Measurements from ENCODE around the gene UBE2E3. TPM values are rescaled to one million over a fixed set of nuclear protein-coding genes. Genes with fewer than 3 reads are reported as not detected.

UBE2E3 gene
- total and polyA plus RNA-seq, 2 experiments from 2014 or later: 111 to 112 TPM

DNA sequence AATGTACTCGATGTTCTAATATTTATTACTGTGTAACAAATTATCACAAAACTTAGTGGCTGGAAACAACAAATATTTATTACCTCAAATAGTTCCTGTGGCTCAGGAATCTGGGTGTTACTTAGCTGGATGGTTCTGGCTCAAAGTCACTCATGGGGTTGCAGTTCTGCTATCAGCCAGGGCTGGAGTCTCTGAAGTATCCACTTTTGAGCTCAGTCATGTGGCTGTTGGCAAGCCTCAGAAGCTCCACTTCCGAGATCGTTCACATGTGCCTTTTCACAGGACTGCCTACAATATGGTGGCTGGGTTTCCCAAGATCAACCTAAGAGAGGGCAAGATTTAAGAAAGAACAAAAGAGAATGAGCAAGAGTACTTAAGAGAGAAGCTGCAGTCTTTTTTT lies 19.4 kb upstream of the UBE2E3 start (continued):
- TF ChIP-seq EZH2 (IDR thresholded peaks at IDR 0.05; ENCODE audit: low read depth, unreplicated experiment) (no peak), CREB1 (CRISPR knock-in tag; IDR thresholded peaks at IDR 0.05; ENCODE audit: low read depth) (no peak), POLR2AphosphoS5 (IDR thresholded peaks at IDR 0.05; ENCODE audit: low read depth) (no peak), NANOG (IDR thresholded peaks at IDR 0.05; ENCODE audit: borderline replicate concordance) (no peak), JUNB (IDR thresholded peaks at IDR 0.05; ENCODE audit: unreplicated experiment) (no peak), ZNF331 (CRISPR knock-in tag; IDR thresholded peaks at IDR 0.05; ENCODE audit: low read depth) (no peak), STAT1 (IDR thresholded peaks at IDR 0.05; ENCODE audit: unreplicated experiment) (no peak)
- TF ChIP-seq, protein P1, sequence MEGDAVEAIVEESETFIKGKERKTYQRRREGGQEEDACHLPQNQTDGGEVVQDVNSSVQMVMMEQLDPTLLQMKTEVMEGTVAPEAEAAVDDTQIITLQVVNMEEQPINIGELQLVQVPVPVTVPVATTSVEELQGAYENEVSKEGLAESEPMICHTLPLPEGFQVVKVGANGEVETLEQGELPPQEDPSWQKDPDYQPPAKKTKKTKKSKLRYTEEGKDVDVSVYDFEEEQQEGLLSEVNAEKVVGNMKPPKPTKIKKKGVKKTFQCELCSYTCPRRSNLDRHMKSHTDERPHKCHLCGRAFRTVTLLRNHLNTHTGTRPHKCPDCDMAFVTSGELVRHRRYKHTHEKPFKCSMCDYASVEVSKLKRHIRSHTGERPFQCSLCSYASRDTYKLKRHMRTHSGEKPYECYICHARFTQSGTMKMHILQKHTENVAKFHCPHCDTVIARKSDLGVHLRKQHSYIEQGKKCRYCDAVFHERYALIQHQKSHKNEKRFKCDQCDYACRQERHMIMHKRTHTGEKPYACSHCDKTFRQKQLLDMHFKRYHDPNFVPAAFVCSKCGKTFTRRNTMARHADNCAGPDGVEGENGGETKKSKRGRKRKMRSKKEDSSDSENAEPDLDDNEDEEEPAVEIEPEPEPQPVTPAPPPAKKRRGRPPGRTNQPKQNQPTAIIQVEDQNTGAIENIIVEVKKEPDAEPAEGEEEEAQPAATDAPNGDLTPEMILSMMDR (conservative IDR thresholded peaks at IDR 0.05; ENCODE audit: low read depth in 2 of 2): no peak

DNA sequence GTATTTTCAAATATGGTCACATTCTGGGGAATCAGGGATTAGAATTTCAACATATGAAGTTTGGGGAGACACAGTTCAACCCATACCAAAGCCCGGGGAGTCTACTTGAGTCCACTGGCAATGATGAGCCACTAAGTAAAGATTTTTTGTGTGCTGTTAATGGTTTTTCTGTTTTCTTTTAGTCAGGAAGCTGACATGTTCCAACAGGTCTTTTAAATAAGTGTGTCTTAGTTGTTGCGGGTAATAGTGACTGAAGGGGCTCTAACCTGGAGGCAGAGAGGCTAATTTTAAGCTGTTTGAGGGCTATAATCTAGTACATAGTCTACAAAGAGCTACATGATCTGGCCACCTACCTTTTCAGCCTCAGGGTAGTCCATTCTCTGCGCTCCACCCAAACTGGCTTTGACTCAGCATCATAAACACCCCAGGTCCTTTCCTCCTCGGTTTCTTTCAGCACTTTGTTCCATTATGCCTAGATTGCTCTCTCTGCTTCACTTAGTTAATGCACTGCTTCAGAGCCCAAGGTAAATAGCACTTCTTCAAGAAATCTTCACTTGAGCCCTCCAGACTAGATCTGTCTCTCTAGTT lies 17.6 kb upstream of the UBE2E3 start:
- no peak overlapping the region for H3K4me2 ChIP-seq
- no peak overlapping the region for H3K27ac ChIP-seq (ENCODE audit: low read depth)
- no peaks in the 10 kb centered on the region for H4K20me1 ChIP-seq (replicated peaks; ENCODE audit: insufficient read depth)
- no peaks in the 10 kb centered on the region for H3K9me2 ChIP-seq (ENCODE audit: insufficient read depth)
- Mint-ChIP-seq H3K27ac (no peak overlapping the region), H3K4me1 (no peaks in the 10 kb centered on the region), H3K27me3 (ENCODE audit: insufficient read depth, low read depth, poor library complexity) (no peaks in the 10 kb centered on the region), H3K36me3 (ENCODE audit: low read depth) (no peaks in the 10 kb centered on the region), H3K4me3 (no peak overlapping the region), H3K9me3 (no peaks in the 10 kb centered on the region)
- no peaks in the 10 kb centered on the region for H3K79me2 ChIP-seq (replicated peaks; ENCODE audit: insufficient read depth)
- no peaks in the 10 kb centered on the region for H3F3A ChIP-seq (replicated peaks; ENCODE audit: low read depth)
- H3K27me3 ChIP-seq (ENCODE audit: insufficient read depth): no peaks in the 10 kb centered on the region
- peak overlapping the region; percentile 89 for H2AFZ ChIP-seq
- H3K4me1 ChIP-seq (ENCODE audit: insufficient read depth): no peaks in the 10 kb centered on the region
- H3K36me3 ChIP-seq (ENCODE audit: insufficient read depth): no peaks in the 10 kb centered on the region
- ATAC-seq: no peak
- DNase-seq (ENCODE audit: low spot score): no peak
- no peak overlapping the region for H3K4me3 ChIP-seq
- TF ChIP-seq NANOG (IDR thresholded peaks at IDR 0.05; ENCODE audit: borderline replicate concordance): no peak
- no peak for TF ChIP-seq ZNF114 (CRISPR knock-in tag; IDR thresholded peaks at IDR 0.05)
- TF ChIP-seq, protein P2, sequence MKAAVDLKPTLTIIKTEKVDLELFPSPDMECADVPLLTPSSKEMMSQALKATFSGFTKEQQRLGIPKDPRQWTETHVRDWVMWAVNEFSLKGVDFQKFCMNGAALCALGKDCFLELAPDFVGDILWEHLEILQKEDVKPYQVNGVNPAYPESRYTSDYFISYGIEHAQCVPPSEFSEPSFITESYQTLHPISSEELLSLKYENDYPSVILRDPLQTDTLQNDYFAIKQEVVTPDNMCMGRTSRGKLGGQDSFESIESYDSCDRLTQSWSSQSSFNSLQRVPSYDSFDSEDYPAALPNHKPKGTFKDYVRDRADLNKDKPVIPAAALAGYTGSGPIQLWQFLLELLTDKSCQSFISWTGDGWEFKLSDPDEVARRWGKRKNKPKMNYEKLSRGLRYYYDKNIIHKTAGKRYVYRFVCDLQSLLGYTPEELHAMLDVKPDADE (IDR thresholded peaks at IDR 0.05): no peak
- no peak for TF ChIP-seq POLR2AphosphoS5 (IDR thresholded peaks at IDR 0.05; ENCODE audit: low read depth)
- no peak for TF ChIP-seq ZNF331 (CRISPR knock-in tag; IDR thresholded peaks at IDR 0.05; ENCODE audit: low read depth)
- TF ChIP-seq, protein P1 (conservative IDR thresholded peaks at IDR 0.05; ENCODE audit: low read depth in 2 of 2): no peak
- TF ChIP-seq JUNB (IDR thresholded peaks at IDR 0.05; ENCODE audit: unreplicated experiment): no peak
- no peak for TF ChIP-seq STAT1 (IDR thresholded peaks at IDR 0.05; ENCODE audit: unreplicated experiment)
- TF ChIP-seq EZH2phosphoT487 (IDR thresholded peaks at IDR 0.05; ENCODE audit: unreplicated experiment): no peak
- TF ChIP-seq, protein P3, sequence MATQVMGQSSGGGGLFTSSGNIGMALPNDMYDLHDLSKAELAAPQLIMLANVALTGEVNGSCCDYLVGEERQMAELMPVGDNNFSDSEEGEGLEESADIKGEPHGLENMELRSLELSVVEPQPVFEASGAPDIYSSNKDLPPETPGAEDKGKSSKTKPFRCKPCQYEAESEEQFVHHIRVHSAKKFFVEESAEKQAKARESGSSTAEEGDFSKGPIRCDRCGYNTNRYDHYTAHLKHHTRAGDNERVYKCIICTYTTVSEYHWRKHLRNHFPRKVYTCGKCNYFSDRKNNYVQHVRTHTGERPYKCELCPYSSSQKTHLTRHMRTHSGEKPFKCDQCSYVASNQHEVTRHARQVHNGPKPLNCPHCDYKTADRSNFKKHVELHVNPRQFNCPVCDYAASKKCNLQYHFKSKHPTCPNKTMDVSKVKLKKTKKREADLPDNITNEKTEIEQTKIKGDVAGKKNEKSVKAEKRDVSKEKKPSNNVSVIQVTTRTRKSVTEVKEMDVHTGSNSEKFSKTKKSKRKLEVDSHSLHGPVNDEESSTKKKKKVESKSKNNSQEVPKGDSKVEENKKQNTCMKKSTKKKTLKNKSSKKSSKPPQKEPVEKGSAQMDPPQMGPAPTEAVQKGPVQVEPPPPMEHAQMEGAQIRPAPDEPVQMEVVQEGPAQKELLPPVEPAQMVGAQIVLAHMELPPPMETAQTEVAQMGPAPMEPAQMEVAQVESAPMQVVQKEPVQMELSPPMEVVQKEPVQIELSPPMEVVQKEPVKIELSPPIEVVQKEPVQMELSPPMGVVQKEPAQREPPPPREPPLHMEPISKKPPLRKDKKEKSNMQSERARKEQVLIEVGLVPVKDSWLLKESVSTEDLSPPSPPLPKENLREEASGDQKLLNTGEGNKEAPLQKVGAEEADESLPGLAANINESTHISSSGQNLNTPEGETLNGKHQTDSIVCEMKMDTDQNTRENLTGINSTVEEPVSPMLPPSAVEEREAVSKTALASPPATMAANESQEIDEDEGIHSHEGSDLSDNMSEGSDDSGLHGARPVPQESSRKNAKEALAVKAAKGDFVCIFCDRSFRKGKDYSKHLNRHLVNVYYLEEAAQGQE (IDR thresholded peaks at IDR 0.05; ENCODE audit: unreplicated experiment): no peak
- no peak for TF ChIP-seq EZH2 (IDR thresholded peaks at IDR 0.05; ENCODE audit: low read depth, unreplicated experiment)

Data from GM23338 (cell line).